Kidney (tissue), 14 donors: Measurements from ENCODE around the gene P2RY12. TPM values are rescaled to one million over a fixed set of nuclear protein-coding genes. Genes with fewer than 3 reads are reported as not detected.

ENCODE experiments used
- DNase-seq, 5 donors: peaks; one replicate each; pipeline ENCODE4 v3.0.0-alpha.2; 2013 to 2020
- FAIRE-seq: peaks from 2 replicates; lab custom pipeline; 2012; peaks lifted over from hg19 to GRCh38; lab: Jason Lieb, UNC
- H3K27ac ChIP-seq, 2 donors: one replicate each; pipeline ENCODE4 v1.7.0; 2013; ENCODE audit warnings: low read depth in 2 of 2, low read length in 2 of 2, inconsistent platforms in 1 of 2
- H3K27me3 ChIP-seq: one replicate; pipeline ENCODE4 v1.7.1; 2013; ENCODE audit warnings: low read length, inconsistent platforms; ENCODE audit not compliant: control insufficient read depth, insufficient read depth
- H3K36me3 ChIP-seq, 3 donors: one replicate each; pipeline versions ENCODE4 v1.7.0 to v1.7.1; 2013; ENCODE audit warnings: low read length in 3 of 3, control low read depth in 1 of 3, inconsistent platforms in 1 of 3; ENCODE audit not compliant: insufficient read depth in 3 of 3, control insufficient read depth in 2 of 3
- H3K4me1 ChIP-seq, 3 donors: one replicate each; pipeline versions ENCODE4 v1.7.0 to v1.7.1; 2013; ENCODE audit warnings: low read length in 3 of 3, inconsistent platforms in 1 of 3, low read depth in 1 of 3; ENCODE audit not compliant: control insufficient read depth in 2 of 3, insufficient read depth in 2 of 3
- H3K4me3 ChIP-seq, 3 donors: one replicate each; pipeline versions ENCODE4 v1.7.0 to v1.8.1; 2013; ENCODE audit warnings: low read length in 3 of 3, control low read depth in 1 of 3, inconsistent platforms in 1 of 3
- H3K9ac ChIP-seq, 3 donors: one replicate each; pipeline versions ENCODE4 v1.7.0 to v1.7.1; 2013; ENCODE audit warnings: low read length in 3 of 3, control low read depth in 1 of 3, inconsistent platforms in 1 of 3
- H3K9me3 ChIP-seq, 3 donors: one replicate each; pipeline versions ENCODE4 v1.7.0 to v1.7.1; 2013; ENCODE audit warnings: low read length in 3 of 3, control low read depth in 1 of 3, inconsistent platforms in 1 of 3; ENCODE audit not compliant: control insufficient read depth in 2 of 3, insufficient read depth in 1 of 3
- intact Hi-C: fragments of 100-400 bp; cut with DNase I; formaldehyde crosslinking; loops from one replicate; pipeline ENCODE4 v1.11.1; 2022
- polyA plus RNA-seq: library from polyadenylated mRNA; stranded (reverse); fragments of 350-450 nt; fragmentation: Illumina TruSeq; extraction: RNeasy Lipid Tissue Mini Kit (QIAGEN cat#74804); gene quantifications from one replicate; pipeline ENCODE4 v1.2.3, GENCODE V29; 2014; ENCODE audit warnings: low read depth, low replicate concordance; ENCODE audit not compliant: insufficient read depth
- total RNA-seq: library from RNA; stranded (reverse); fragmentation: NEBNext Ultra II Directional; extraction: Animal tissue kit (Norgen Biotek cat#: 25700); gene quantifications from one replicate; pipeline ENCODE4 v1.2.1, GENCODE V29; 2021
- TF ChIP-seq, protein P1 (sequence below): IDR thresholded peaks from 3 replicates; pipeline ENCODE4 v1.5.1; 2012; ENCODE audit warnings: mild to moderate bottlenecking, moderate library complexity, borderline replicate concordance; ENCODE audit not compliant: insufficient read depth; ENCODE audit errors: extremely low read depth
- donor health status: control.
- donor health status: control.
- donor health status: control.
- donor health status: control.
- donor health status: control.
- donor health status: DM: yes; HTN: yes; CAD: no.
- donor health status: Normal renal cell carcinoma (clear cell type).

The P2RY12 gene
- total and polyA plus RNA-seq, 2 donors from 2014 or later = 2.2 TPM; not detected in 1

DNA sequence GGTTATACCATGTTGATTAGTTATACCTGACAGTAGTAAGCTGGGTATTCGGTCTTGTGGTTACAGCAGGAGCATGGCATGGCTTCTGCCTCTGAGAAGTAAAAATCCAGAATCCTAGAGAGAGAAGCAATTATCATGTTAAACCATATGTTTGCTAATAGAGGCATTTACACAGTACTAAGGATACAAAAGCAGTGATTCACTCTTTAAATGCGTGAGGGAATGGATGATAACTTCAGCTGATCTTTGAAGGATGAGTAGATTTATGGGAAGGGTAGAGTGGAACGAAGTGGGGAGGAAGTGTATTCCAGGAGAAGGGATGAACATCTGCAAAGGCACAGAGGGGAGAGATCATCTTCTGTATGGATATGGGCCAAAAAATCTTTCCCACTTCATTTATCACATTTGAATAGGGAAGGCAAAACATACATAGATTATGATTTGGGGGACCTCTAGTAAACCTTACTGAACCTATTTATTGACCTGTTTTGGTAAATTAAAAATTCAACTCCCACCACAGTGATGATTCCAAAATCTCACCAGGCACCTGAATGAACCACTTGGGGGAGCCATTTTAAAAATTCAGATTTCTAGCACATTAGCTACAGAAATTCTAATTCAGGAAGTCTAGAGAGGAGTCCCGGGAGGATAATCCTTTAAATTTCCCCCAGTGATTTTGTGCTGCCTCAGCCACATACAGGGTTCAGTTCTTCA lies 41.2 kb upstream of the P2RY12 start:
- no peak for FAIRE-seq
- TF ChIP-seq, protein P1, sequence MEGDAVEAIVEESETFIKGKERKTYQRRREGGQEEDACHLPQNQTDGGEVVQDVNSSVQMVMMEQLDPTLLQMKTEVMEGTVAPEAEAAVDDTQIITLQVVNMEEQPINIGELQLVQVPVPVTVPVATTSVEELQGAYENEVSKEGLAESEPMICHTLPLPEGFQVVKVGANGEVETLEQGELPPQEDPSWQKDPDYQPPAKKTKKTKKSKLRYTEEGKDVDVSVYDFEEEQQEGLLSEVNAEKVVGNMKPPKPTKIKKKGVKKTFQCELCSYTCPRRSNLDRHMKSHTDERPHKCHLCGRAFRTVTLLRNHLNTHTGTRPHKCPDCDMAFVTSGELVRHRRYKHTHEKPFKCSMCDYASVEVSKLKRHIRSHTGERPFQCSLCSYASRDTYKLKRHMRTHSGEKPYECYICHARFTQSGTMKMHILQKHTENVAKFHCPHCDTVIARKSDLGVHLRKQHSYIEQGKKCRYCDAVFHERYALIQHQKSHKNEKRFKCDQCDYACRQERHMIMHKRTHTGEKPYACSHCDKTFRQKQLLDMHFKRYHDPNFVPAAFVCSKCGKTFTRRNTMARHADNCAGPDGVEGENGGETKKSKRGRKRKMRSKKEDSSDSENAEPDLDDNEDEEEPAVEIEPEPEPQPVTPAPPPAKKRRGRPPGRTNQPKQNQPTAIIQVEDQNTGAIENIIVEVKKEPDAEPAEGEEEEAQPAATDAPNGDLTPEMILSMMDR = no peak

DNA sequence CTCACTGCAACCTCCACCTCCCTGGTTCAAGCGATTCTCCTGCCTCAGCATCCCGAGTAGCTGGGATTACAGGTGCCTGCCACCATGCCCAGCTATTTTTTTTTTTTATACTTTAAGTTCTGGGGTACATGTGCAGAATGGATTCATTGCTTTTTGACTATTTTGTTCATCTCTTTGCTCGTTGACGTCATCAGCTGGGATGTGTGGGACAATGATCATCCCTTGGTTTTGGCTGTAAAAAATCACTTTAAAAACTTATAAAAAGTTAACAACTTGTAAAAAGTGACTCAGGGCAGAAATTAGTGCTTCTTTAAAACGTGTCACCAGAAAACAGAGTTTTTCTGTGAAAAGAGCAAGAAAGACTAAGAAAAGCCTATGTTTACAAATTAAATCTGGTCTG lies 38.5 kb upstream of the P2RY12 start:
- no peaks in the 10 kb centered on the region for H3K27me3 ChIP-seq
- intact Hi-C loops = no loop called here
- DNase-seq = no peak
- no peak overlapping the region for H3K9ac ChIP-seq
- H3K36me3 ChIP-seq = no peaks in the 10 kb centered on the region
- H3K4me3 ChIP-seq = no peak overlapping the region
- TF ChIP-seq, protein P1 = no peak
- FAIRE-seq = no peak
- no peak overlapping the region for H3K27ac ChIP-seq
- no peaks in the 10 kb centered on the region for H3K9me3 ChIP-seq
- no peaks in the 10 kb centered on the region for H3K4me1 ChIP-seq

More for the DNA sequence above, 41.2 kb upstream of the P2RY12 start:
- no peak for DNase-seq
- Histone ChIP-seq H3K9me3 (no peaks in the 10 kb centered on the region), H3K36me3 (no peaks in the 10 kb centered on the region), H3K9ac (no peak overlapping the region), H3K4me1 (no peaks in the 10 kb centered on the region), H3K27me3 (no peaks in the 10 kb centered on the region), H3K4me3 (no peak overlapping the region), H3K27ac (no peak overlapping the region)
- intact Hi-C loops = no loop called here

DNA sequence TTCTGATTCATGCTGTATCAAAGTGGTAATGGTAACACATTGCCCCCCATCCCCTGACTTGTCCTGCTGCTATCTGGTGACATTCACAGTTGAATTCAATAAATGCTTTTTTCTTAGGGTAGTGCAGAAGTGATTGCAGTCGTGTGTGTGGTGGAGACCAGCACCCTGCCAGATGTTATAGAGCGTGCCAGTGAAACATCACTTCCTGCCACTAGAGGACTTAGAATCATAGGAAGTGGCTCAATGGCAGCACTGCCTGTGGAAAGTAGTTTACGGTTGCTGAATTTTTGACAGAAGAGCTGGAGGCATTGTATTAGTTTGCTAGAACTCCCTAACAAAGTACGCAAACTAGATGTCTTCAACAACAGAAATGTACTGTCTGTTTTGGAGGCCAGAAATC lies 37.4 kb upstream of the P2RY12 start:
- Histone ChIP-seq H3K27me3 (no peaks in the 10 kb centered on the region), H3K27ac (no peak overlapping the region), H3K36me3 (no peaks in the 10 kb centered on the region), H3K4me1 (no peaks in the 10 kb centered on the region), H3K9ac (no peak overlapping the region), H3K4me3 (no peak overlapping the region), H3K9me3 (no peaks in the 10 kb centered on the region)
- TF ChIP-seq, protein P1 = no peak
- FAIRE-seq (no peak), DNase-seq (no peak)
- intact Hi-C loops = no loop called here
